DOHH2 (cell line): Measurements from ENCODE around the gene TSPAN14.
"Not testable (repeated sequence)": the region's sequence is repeated elsewhere in the genome, so short reads cannot be mapped to it uniquely, and the experiment has no call there.

ENCODE experiments used
- H3F3A ChIP-seq: fragments of 200-600 bp; sonication (generic), shearing (Covaris generic); 2 replicates; pipeline ENCODE4 v1.6.0; 2016; ENCODE audit warnings: antibody characterized with exemption, mild to moderate bottlenecking; ENCODE audit not compliant: control insufficient read depth, insufficient read depth
- H3K27ac ChIP-seq: fragments of 200-600 bp; sonication (generic); 2 replicates; pipeline ENCODE4 v1.5.1; 2014; ENCODE audit warnings: low read depth, mild to moderate bottlenecking, low read length, moderate library complexity
- H3K27me3 ChIP-seq: fragments of 200-600 bp; sonication (generic); 2 replicates; pipeline ENCODE4 v1.6.1; 2014; ENCODE audit warnings: mild to moderate bottlenecking, low read length, mixed read lengths; ENCODE audit not compliant: control insufficient read depth
- H3K36me3 ChIP-seq: fragments of 200-600 bp; sonication (generic); 2 replicates; pipeline ENCODE4 v1.6.1; 2014; ENCODE audit warnings: mild to moderate bottlenecking, low read length, moderate library complexity, mixed read lengths; ENCODE audit not compliant: control insufficient read depth
- H3K4me1 ChIP-seq: fragments of 200-600 bp; sonication (generic); 2 replicates; pipeline ENCODE4 v1.6.1; 2014; ENCODE audit warnings: mild to moderate bottlenecking, low read length, mixed read lengths; ENCODE audit not compliant: control insufficient read depth
- H3K4me2 ChIP-seq: fragments of 200-600 bp; sonication (generic); 2 replicates; pipeline ENCODE4 v1.6.0; 2014; ENCODE audit warnings: mild to moderate bottlenecking, low read length, moderate library complexity
- H3K4me3 ChIP-seq: fragments of 200-600 bp; sonication (generic); 2 replicates; pipeline ENCODE4 v1.5.1; 2014; ENCODE audit warnings: mild to moderate bottlenecking, low read length, mixed read lengths
- H3K79me2 ChIP-seq: fragments of 200-600 bp; sonication (generic); 2 replicates; pipeline ENCODE4 v1.6.1; 2014; ENCODE audit warnings: mild to moderate bottlenecking, low read length, mixed read lengths; ENCODE audit not compliant: control insufficient read depth
- H3K9me2 ChIP-seq: fragments of 200-600 bp; sonication (generic); replicated peaks from 2 replicates; pipeline ENCODE4 v1.6.1; 2014; ENCODE audit warnings: mild to moderate bottlenecking, low read length, mixed read lengths; ENCODE audit not compliant: control insufficient read depth
- H3K9me3 ChIP-seq: fragments of 200-600 bp; sonication (generic); 2 replicates; pipeline ENCODE4 v1.6.1; 2014; ENCODE audit warnings: antibody characterized with exemption, low read length, mixed read lengths; ENCODE audit not compliant: control insufficient read depth, insufficient read depth
- H4K20me1 ChIP-seq: fragments of 200-600 bp; sonication (generic); 2 replicates; pipeline ENCODE4 v1.6.0; 2014; ENCODE audit warnings: low read depth, mild to moderate bottlenecking, antibody characterized with exemption, low read length, moderate library complexity; ENCODE audit not compliant: control insufficient read depth, insufficient read depth
- CTCF ChIP-seq: fragments of 200-600 bp; sonication (generic); IDR thresholded peaks from one replicate; pipeline ENCODE4 v1.5.1; 2014; ENCODE audit warnings: antibody characterized with exemption, mild to moderate bottlenecking, low read depth, low read length; ENCODE audit not compliant: poor library complexity, severe bottlenecking
- EZH2phosphoT487 ChIP-seq: fragments of 200-600 bp; sonication (generic); IDR thresholded peaks from 2 replicates; pipeline ENCODE4 v1.6.1; 2017; ENCODE audit warnings: borderline replicate concordance, mild to moderate bottlenecking, antibody characterized with exemption, low read length, moderate library complexity, mixed read lengths

The TSPAN14 gene

DNA sequence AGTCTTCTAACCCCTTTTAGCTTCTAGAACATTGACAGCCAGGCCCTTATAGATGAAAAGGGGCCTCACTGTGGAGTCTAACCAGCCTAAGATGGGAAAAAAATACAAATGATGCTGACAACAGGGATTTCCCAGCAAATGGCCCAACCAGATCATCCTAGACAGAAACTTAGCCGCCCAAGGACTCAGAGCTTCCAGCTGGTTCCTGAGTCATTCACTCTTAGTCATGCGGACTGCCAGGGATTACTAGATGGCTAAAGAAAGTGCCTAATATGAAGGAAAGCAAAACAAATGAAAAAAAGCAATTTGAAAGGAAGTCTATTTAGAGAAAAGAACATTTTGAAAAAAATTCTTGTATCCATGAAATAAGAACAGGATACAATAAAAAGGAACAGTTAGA is 23.7 kb downstream of the TSPAN14 start:
- Histone ChIP-seq H3K36me3 (peaks cover 16% of the 10 kb centered on the region), H3K79me2 (peaks cover 49% of the 10 kb centered on the region), H3K27me3 (no peaks in the 10 kb centered on the region), H4K20me1 (no peaks in the 10 kb centered on the region), H3K4me3 (no peak overlapping the region), H3K9me2 (no peaks in the 10 kb centered on the region), H3K9me3 (peaks cover 2% of the 10 kb centered on the region; the same call in 1 of the 2 replicates), H3K4me1 (peaks cover 24% of the 10 kb centered on the region), H3F3A (peaks cover 4% of the 10 kb centered on the region), H3K4me2 (no peak overlapping the region), H3K27ac (no peak overlapping the region)
- TF ChIP-seq EZH2phosphoT487 = no peak
- no peak for TF ChIP-seq CTCF

- not testable (repeated sequence) for H3K4me3 ChIP-seq, H3K27ac ChIP-seq, H3K4me1 ChIP-seq, H3K27me3 ChIP-seq, H3K4me2 ChIP-seq, H3K9me2 ChIP-seq, H3F3A ChIP-seq, H3K9me3 ChIP-seq, H3K36me3 ChIP-seq, H4K20me1 ChIP-seq
- H3K79me2 ChIP-seq = peaks cover 35% of the 10 kb centered on the region
Measured at GRCh38 chr10:80480373-80480772, 26.3 kb downstream of the TSPAN14 start.

- no peak overlapping the region for H3K4me2 ChIP-seq
Measured at GRCh38 chr10:80480852-80481251, 26.7 kb downstream of the TSPAN14 start.

GRCh38 chr10:80484243-80484642 is 30.1 kb downstream of the TSPAN14 start:
- Histone ChIP-seq H4K20me1 (no peaks in the 10 kb centered on the region), H3K9me3 (no peaks in the 10 kb centered on the region), H3F3A (no peaks in the 10 kb centered on the region), H3K79me2 (peaks cover 45% of the 10 kb centered on the region), H3K4me2 (no peak overlapping the region), H3K4me3 (no peak overlapping the region), H3K4me1 (no peaks in the 10 kb centered on the region), H3K27me3 (no peaks in the 10 kb centered on the region), H3K27ac (no peak overlapping the region), H3K9me2 (no peaks in the 10 kb centered on the region), H3K36me3 (peaks cover under 1% of the 10 kb centered on the region; the same call in 1 of the 2 replicates)
- TF ChIP-seq EZH2phosphoT487 = no peak
- TF ChIP-seq CTCF = no peak

More at GRCh38 chr10:80480852-80481251, 26.7 kb downstream of the TSPAN14 start:
- Histone ChIP-seq H3K27ac (no peak overlapping the region), H3K4me1 (no peaks in the 10 kb centered on the region), H3F3A (no peaks in the 10 kb centered on the region), H3K9me2 (no peaks in the 10 kb centered on the region), H3K36me3 (peaks cover 8% of the 10 kb centered on the region), H3K4me3 (no peak overlapping the region), H3K9me3 (peaks cover 2% of the 10 kb centered on the region; the same call in 1 of the 2 replicates), H4K20me1 (no peaks in the 10 kb centered on the region), H3K79me2 (peaks cover 39% of the 10 kb centered on the region), H3K27me3 (no peaks in the 10 kb centered on the region)
- TF ChIP-seq EZH2phosphoT487 (no peak), CTCF (no peak)
